Peyer's patch (tissue), 4 donors: ENCODE results near the gene ZG16. TPM values are rescaled to one million over a fixed set of nuclear protein-coding genes. Genes with fewer than 3 reads are reported as not detected.

Experiments used
- DNase-seq, 3 donors: peaks; one replicate each; pipeline ENCODE4 v3.0.0-alpha.2; 2017 to 2019
- H3K27ac ChIP-seq, 4 donors: fragments of 200-600 bp; sonication (generic); one replicate each; pipeline ENCODE4 v1.5.1; 2016 to 2019
- H3K27me3 ChIP-seq, 2 donors: fragments of 200-600 bp; sonication (generic); one replicate each; pipeline ENCODE4 v1.5.1; 2019
- H3K36me3 ChIP-seq, 3 donors: fragments of 200-600 bp; sonication (generic); one replicate each; pipeline ENCODE4 v1.5.1; 2016 to 2019
- H3K4me1 ChIP-seq, 4 donors: fragments of 200-600 bp; sonication (generic); one replicate each; pipeline ENCODE4 v1.5.1; 2016 to 2019
- H3K4me3 ChIP-seq, 4 donors: fragments of 200-600 bp; sonication (generic); 1 replicate in 3 of 4; 2 replicates in 1 of 4; pipeline ENCODE4 v1.5.1; 2016 to 2019; ENCODE audit warnings: mild to moderate bottlenecking in 1 of 4
- H3K9me3 ChIP-seq, 4 donors: fragments of 200-600 bp; sonication (generic); one replicate each; pipeline ENCODE4 v1.5.1; 2016 to 2019; ENCODE audit warnings: mild to moderate bottlenecking in 1 of 4
- CTCF ChIP-seq, 6 experiments: fragments of 450-650 bp in 4 of 6; fragments of 200-600 bp in 2 of 6; sonication (generic) in 1 of 6; IDR thresholded peaks; one replicate each; pipeline ENCODE4 v1.5.1; 2017 to 2019; ENCODE audit warnings: antibody characterized with exemption in 6 of 6, mild to moderate bottlenecking in 3 of 6, moderate library complexity in 1 of 6
- POLR2A ChIP-seq, 2 donors: fragments of 450-650 bp; IDR thresholded peaks; one replicate each; pipeline ENCODE4 v1.5.1; 2017; ENCODE audit warnings: antibody characterized with exemption in 2 of 2, mild to moderate bottlenecking in 2 of 2, moderate library complexity in 2 of 2
- total RNA-seq, 4 donors: library from RNA; depleted of rRNA; stranded (reverse); fragments of >200 nt; gene quantifications; one replicate each; pipeline ENCODE4 v1.1.0, GENCODE V29; 2016

ZG16 gene
- total RNA-seq, 4 donors from 2014 or later = 9.9 to 585 (median 158) TPM

- H3K27me3 ChIP-seq = no peaks in the 10 kb centered on the region
- peak overlapping the region; percentile 55 to 79 (median 70) for H3K4me3 ChIP-seq
- peaks cover 4 to 55% (median 34%) of the 10 kb centered on the region in 4 donors for H3K4me1 ChIP-seq
- TF ChIP-seq CTCF (IDR thresholded peaks at IDR 0.05) (peak in 5 of 6 experiments; percentile 9 to 76 (median 56)), POLR2A (IDR thresholded peaks at IDR 0.05) (peak; percentile 35 to 46)
- H3K9me3 ChIP-seq = no peaks in the 10 kb centered on the region
- DNase-seq = peak; percentile 85 to 94 (median 89)
- peaks cover 0 to 15% (median 0%) of the 10 kb centered on the region in 3 donors for H3K36me3 ChIP-seq
- H3K27ac ChIP-seq = peak overlapping the region; percentile 85 to 98 (median 90)
These were observed 29.6 kb downstream of the ZG16 start for GRCh38 chr16:29807426-29808218.

- H3K27me3 ChIP-seq = no peaks in the 10 kb centered on the region
- TF ChIP-seq POLR2A (IDR thresholded peaks at IDR 0.05) = no peak
- peak in 1 of 6 experiments; percentile 1 for TF ChIP-seq CTCF (IDR thresholded peaks at IDR 0.05)
- H3K4me1 ChIP-seq = peaks cover 4 to 62% (median 34%) of the 10 kb centered on the region in 4 donors
- H3K36me3 ChIP-seq = peaks cover 0 to 15% (median 0%) of the 10 kb centered on the region in 3 donors
- no peaks in the 10 kb centered on the region for H3K9me3 ChIP-seq
- DNase-seq = no peak
- H3K4me3 ChIP-seq = peak overlapping the region; percentile 55 to 79 (median 70)
- peak overlapping the region; percentile 85 to 98 (median 90) for H3K27ac ChIP-seq
These were observed 30.3 kb downstream of the ZG16 start for GRCh38 chr16:29808219-29808900.

- Histone ChIP-seq H3K9me3 (no peaks in the 10 kb centered on the region), H3K27ac (peak overlapping the region; percentile 85 to 98 (median 90)), H3K4me1 (peaks cover 4 to 62% (median 34%) of the 10 kb centered on the region in 4 donors), H3K27me3 (no peaks in the 10 kb centered on the region), H3K36me3 (peaks cover 0 to 15% (median 0%) of the 10 kb centered on the region in 3 donors), H3K4me3 (peak overlapping the region in 2 of 4 donors; percentile 63 to 76)
- TF ChIP-seq CTCF (IDR thresholded peaks at IDR 0.05) = no peak
- DNase-seq = no peak
These were observed 31.1 kb downstream of the ZG16 start for GRCh38 chr16:29809031-29809747.

GRCh38 chr16:29809850-29810698 is 32.0 kb downstream of the ZG16 start:
- Histone ChIP-seq H3K4me1 (peaks cover 4 to 65% (median 34%) of the 10 kb centered on the region in 4 donors), H3K36me3 (peaks cover 0 to 15% (median 0%) of the 10 kb centered on the region in 3 donors), H3K27me3 (no peaks in the 10 kb centered on the region), H3K4me3 (peak overlapping the region in 1 of 4 donors; percentile 13), H3K27ac (peak overlapping the region in 3 of 4 donors; percentile 87 to 98 (median 93)), H3K9me3 (no peaks in the 10 kb centered on the region)
- TF ChIP-seq CTCF (IDR thresholded peaks at IDR 0.05) (no peak), POLR2A (IDR thresholded peaks at IDR 0.05) (no peak)
- no peak for DNase-seq
